IMR-90 (cell line): ENCODE measurements around the gene SLC6A3.

Experiments
- BHLHE40 ChIP-seq: fragments of 150-350 bp; IDR thresholded peaks from 2 replicates; pipeline ENCODE4 v1.6.1; 2016; ENCODE audit warnings: mild to moderate bottlenecking, low read depth, low read length
- CEBPB ChIP-seq: IDR thresholded peaks from 2 replicates; pipeline ENCODE4 v1.6.1; 2012; ENCODE audit warnings: low read depth, low read length, improper control_type of control experiment
- ELK1 ChIP-seq: fragments of 150-350 bp; IDR thresholded peaks from 2 replicates; pipeline ENCODE4 v1.6.1; 2016; ENCODE audit warnings: low read depth, mild to moderate bottlenecking, low read length, moderate library complexity, borderline replicate concordance
- FOS ChIP-seq: fragments of 150-350 bp; IDR thresholded peaks from 2 replicates; pipeline ENCODE4 v1.6.1; 2016; ENCODE audit warnings: low read depth, low read length
- MAFK ChIP-seq: IDR thresholded peaks from 2 replicates; pipeline ENCODE4 v1.6.1; 2012; ENCODE audit warnings: low read depth, low read length, improper control_type of control experiment
- MXI1 ChIP-seq: IDR thresholded peaks from 2 replicates; pipeline ENCODE4 v1.6.1; 2012; ENCODE audit warnings: low read depth, mild to moderate bottlenecking, low read length, moderate library complexity, borderline replicate concordance
- POLR2A ChIP-seq: IDR thresholded peaks from 2 replicates; pipeline ENCODE4 v1.6.1; 2012; ENCODE audit warnings: mild to moderate bottlenecking, low read depth, low read length
- RAD21 ChIP-seq: IDR thresholded peaks from 2 replicates; pipeline ENCODE4 v1.6.1; 2012; ENCODE audit warnings: low read length, improper control_type of control experiment
- RFX5 ChIP-seq: IDR thresholded peaks from 2 replicates; pipeline ENCODE4 v1.8.0; 2012; ENCODE audit warnings: low read depth, mild to moderate bottlenecking, low read length, moderate library complexity
- SMC3 ChIP-seq: fragments of 150-350 bp; IDR thresholded peaks from 2 replicates; pipeline ENCODE4 v1.6.1; 2016; ENCODE audit warnings: low read depth, mild to moderate bottlenecking, antibody characterized with exemption, low read length, moderate library complexity
- USF2 ChIP-seq: fragments of 150-350 bp; IDR thresholded peaks from 2 replicates; pipeline ENCODE4 v1.6.1; 2017; ENCODE audit warnings: mild to moderate bottlenecking, antibody characterized with exemption, low read length, low read depth
- TF ChIP-seq, protein P1 (sequence below): conservative IDR thresholded peaks from 2 replicates; pipeline ENCODE4 v1.5.1; 2012; ENCODE audit warnings: mild to moderate bottlenecking, low read depth, low read length, improper control_type of control experiment

GRCh38 chr5:1483064-1483463 is 37.8 kb upstream of the SLC6A3 start:
- TF ChIP-seq, protein P1, sequence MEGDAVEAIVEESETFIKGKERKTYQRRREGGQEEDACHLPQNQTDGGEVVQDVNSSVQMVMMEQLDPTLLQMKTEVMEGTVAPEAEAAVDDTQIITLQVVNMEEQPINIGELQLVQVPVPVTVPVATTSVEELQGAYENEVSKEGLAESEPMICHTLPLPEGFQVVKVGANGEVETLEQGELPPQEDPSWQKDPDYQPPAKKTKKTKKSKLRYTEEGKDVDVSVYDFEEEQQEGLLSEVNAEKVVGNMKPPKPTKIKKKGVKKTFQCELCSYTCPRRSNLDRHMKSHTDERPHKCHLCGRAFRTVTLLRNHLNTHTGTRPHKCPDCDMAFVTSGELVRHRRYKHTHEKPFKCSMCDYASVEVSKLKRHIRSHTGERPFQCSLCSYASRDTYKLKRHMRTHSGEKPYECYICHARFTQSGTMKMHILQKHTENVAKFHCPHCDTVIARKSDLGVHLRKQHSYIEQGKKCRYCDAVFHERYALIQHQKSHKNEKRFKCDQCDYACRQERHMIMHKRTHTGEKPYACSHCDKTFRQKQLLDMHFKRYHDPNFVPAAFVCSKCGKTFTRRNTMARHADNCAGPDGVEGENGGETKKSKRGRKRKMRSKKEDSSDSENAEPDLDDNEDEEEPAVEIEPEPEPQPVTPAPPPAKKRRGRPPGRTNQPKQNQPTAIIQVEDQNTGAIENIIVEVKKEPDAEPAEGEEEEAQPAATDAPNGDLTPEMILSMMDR = no peak
- TF ChIP-seq POLR2A (no peak), MXI1 (no peak), ELK1 (no peak), RFX5 (no peak), RAD21 (no peak), CEBPB (no peak), BHLHE40 (no peak), MAFK (no peak), USF2 (no peak), FOS (no peak), SMC3 (no peak)
